Eye (tissue), 1 donor: ENCODE results near the gene THSD7B.

Experiments used
- DNase-seq: peaks from one replicate; pipeline ENCODE4 v3.0.0-alpha.2; 2015

THSD7B gene

DNA sequence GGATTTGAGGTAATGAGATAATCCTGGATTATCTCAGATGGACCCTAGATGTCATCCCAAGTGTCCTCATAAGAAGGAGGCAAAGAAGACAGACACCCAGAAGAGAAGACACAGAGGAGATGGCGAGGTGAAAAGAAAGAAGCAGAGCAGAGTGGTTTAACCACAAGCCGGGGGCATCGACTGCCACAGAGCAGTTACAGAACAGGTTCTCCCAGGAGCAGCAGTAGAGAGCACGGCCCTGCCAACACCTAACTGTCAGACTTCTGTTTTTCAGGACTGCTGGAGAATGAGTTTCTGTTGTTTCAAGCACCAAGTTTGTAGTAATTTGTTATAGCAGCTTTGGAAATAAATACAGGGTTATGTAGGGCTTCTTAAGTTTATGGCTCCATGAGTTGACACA, 437.0 kb downstream of the THSD7B start:
- DNase-seq: no peak

DNA sequence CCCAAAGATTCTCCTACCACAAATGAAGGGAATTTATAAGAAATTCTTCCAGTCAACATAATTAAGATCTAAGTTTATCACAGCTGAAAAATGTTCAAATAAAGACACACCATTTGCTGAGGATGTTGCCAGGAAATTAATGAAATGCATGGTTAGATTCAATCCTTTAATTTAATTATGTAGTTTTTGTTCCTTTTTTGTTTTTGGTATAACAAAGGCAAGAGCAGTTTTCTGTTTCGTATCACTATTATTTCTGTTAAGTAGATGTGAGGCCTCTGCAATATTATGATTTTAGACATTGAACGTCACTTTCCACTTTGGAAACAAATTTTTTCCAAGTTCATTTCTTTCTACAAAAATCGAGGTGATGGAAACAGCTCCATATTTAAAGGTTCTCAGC, 440.0 kb downstream of the THSD7B start:
- no peak for DNase-seq

DNA sequence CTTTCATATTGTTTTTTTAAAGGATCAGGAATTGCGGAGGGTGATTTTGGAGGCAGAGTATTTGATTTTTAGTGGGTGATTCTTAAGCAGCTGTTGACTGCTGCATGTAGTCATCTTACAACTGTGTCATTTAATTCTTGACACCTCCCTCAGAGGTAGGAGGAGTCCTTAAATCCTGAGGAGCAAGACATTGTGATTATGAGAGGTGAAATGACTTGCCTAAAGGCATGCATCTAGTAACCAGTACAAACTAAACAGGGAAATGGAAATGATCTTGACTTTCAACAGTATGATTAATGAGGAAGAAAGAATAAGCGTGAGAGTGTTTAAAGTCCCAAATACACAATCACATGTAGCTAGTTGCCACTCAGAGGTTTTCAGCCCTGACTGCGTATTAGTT, 440.7 kb downstream of the THSD7B start:
- DNase-seq: no peak

DNA sequence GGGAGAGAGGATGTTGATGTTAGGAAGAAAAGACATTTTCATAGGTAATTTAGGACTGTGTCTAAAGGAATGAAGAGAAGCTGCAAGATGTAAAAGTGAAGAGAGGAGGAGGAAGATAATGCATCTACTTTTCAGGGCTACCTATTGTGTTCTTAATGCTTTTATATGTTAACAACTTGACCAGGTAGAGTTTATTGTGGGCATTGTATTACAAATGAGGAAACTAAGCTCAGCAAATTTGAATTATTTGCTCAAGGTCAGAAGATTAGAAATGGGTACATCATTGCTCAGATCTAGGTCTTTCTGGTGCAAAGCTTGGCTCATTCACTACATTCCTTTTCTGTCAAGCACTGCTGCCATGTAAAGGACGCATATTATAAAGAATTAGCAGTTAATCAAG, 441.7 kb downstream of the THSD7B start:
- DNase-seq: no peak

DNA sequence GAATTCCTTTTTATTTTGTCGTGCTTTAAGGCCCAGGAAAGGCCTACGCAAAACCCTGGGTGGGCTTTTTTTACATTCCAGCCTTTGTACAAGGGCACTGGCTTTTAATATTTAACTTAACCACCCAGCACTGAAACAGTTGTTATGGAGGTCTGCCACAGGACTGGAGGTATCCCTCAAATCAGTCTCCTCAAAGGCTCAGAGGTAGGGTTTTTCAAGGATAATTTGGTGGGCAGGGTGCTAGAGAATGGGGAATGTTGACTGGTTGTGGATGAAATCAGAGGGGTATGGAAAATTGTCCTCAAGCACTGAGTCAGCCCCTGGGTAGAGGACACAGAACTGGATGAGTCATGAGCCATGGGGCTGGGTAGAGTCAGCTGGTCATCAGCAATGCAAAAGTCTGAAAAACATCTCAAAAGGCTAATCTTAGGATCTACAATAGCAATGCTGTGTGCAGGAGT, 443.1 kb downstream of the THSD7B start:
- DNase-seq: no peak

DNA sequence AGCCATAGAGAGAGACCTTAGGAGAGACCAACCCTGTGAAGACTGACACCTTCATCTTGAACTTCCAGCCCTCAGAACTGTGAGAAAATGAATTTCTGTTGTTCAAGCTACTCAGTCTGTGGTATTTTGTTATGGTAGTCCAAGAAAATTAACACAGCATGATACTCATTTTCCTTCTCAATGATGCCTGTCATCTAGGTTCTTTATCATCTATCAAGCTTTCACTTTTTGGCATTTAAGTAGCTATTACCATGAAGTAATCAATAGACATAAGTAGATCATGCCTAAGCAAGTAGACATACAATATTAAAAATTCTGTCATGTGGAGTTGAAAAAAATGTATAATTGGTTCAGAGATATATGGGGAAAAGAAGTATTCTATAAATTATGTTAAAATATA, 444.7 kb downstream of the THSD7B start:
- DNase-seq: no peak

DNA sequence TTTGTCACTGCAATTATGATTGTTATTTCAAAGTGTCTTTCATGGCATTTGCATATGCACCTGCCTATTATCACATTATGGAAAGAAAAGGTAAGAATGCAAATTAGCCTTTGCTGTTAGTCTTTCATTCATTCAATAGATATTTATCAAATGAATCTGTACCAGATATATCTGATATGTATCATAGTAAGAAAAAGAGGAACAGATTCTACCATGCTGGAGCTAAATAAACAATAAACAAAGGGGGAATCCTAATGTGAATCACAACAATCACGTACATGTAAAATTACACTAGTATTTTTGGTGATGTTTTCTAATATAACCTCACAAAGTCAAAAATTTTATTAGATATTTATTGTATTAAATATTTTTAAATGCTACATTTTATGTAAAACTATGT, 446.4 kb downstream of the THSD7B start:
- DNase-seq: no peak

DNA sequence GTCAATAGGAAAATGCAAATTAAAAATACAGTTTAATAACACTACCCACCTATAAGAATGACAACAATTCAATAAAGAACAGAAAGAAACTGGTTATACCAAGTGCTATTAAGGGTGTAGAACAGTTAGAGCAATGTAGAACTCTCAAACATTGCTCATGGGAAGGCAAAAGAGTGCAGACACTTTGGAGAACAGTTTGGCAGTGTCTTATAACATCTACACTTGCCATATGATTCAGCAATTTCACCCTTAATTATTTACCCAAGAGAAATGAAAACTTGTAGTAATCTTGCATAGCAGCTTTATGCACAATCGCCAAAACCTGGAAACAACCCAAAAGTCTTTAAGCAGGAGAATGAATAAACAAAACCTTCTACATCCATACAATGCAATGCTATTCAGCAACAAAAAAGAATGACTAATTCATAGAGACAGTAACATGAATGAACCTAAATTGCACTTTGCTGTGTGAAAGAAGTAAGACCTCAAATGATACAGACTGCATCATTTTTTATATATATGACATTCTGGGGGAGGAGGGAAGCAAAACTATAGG, 455.2 kb downstream of the THSD7B start:
- DNase-seq: peak; percentile 22

DNA sequence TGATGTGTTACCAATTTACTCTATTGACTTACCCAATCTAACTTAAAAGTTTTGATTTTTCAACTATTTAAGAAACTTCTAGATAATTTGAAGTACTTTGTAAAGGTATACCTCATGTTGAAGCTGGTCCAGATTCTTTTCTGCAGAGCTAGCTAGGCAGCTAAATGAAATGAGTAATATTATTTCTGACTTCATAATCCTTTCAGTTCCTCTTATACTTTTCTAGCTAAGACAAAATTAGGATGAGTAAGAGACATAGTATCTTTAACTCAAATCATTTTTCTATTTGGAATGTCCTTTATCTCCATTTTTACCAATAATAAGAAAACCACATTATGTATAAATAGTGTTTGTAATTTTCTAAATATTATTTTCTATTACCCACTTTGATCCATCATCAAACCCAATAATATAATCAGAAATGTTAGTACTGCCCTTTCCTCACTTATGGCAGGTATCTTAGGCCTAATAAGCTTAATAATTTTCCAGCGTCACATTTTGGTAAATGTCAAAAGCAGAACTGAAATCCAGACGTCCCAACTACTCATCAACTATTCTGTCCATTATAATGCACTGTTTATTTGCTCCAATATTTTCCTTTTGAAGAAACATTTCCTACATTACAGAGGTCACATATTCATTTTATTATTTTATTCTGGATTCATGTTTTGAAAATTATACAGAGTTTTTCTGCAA, 456.6 kb downstream of the THSD7B start:
- no peak for DNase-seq

DNA sequence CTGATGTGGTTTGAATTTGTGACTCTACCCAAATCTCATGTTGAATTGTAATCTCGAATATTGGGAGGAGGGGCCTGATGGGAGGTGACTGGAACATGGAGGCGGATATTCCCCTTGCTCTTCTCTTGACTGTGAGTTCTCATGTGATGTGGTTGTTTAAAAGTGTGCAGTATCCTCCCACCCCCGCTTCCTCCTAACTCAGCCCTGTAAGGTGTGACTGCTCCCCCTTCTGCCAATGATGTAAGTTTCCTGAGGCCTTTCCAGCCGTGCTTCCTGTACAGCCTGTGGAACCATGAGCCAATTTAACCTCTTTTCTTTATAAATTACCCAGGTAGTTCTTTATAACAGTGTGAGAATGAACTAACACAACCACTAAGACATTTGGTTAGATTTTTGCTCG, 458.4 kb downstream of the THSD7B start:
- DNase-seq: no peak

DNA sequence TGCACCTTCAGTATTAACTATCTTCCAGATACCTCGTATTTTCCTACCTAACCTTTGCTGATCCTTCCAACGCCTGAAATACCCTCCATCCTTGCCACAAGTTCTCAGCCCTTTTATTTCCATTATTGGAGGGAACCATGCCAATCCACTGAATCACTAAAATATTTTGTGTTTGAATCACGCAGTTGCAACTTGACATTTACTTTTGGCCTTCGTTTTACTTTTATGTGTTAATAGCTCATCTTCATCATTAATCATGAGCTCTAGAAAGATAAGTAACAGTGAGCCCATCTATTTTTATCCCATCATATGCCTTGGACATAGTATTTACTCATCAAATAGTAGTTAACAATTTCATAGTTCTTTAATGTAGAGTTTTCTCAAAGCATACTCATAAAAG, 463.2 kb downstream of the THSD7B start:
- no peak for DNase-seq

DNA sequence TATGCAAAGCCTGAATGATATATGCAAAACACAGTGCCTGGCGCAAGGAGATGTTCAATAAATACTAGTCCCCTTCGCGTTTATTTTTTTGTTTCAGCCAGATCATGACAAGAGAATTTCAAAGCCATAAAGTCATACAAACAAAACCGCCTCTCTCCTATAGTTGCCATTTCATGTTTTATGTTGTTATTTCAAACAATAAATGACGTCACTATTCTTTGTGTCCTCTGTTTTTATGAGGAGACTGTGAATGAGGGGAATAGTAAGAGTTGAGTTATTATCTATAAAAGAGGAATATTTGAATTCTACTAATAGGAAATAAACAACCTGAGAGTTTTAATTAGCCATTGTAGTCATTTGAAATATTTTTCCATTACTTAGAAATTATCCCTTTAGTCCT, 464.5 kb downstream of the THSD7B start:
- DNase-seq: no peak

DNA sequence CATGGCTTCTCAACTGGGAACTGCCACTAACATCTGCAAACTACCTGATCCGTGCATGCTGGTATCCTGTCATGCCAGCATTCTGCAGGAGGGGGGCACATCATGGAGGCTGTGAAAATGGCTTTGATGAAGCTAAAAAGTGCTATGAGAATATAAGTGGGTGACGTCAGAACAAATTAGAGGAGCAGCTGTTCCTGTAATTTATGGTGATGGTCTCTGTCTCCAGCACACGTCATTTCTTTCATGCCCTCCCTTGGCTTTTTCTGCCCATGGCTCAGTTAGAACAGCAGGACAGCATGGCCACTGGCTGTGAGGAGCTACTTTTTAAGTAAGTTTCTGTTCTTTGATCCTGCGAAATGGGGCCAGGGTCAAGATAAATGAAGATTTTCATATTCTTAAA, 466.3 kb downstream of the THSD7B start:
- DNase-seq: peak; percentile 9

DNA sequence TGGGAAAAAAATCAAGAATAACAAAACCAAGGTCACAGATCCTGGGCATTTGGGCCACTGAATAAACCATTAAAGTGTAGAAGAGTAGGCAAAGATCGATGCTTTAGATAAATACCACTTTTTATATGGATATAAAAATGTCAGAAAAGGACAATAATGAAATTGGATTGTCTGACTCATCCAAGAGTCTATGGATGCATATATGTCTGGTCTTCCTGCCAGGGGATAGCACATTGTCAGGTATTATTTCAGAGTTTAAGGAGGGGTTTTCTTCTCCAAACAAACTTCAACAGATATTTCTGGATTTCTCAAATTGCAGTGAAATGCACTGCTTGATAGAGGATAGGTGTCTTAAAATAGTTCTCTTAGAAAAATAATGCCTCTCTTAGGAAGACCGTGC, 466.7 kb downstream of the THSD7B start:
- DNase-seq: no peak

DNA sequence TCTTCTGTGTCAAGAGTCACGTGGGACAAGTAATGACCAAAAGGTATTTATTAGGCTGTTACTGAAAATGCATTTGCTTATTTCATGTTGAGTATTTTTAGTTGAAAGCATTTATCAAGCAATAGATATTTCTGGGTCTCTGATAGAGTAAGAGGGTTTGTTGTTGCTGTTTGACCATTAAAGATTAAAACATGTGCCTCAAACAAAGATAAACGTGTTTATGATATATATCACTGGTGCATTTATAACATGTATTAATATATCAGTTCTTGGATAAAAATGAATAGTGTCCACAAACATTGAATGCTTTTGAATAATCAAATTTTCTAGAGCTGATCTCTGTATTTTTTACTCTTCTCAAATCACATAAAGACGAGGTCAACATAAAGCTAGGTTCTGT, 467.7 kb downstream of the THSD7B start:
- no peak for DNase-seq

DNA sequence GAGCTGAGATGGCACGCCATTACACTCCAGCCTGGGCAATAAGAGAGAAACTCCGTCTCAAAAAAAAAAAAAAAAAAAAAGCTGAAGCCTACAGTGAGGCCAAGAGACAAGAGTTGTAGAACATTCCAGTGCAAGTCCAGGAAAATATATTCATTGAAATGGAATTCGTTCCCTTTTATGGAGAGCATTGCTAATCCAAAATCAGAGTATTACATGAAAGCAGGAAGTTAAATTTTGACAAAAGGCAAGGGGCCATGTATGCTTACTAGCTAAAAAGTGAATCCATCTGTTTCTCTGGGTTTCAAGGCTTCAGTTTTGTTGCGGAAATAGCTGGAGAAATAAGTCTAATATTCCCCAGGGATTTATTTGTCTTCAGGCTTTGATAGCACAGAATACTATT, 471.7 kb downstream of the THSD7B start:
- DNase-seq: no peak

DNA sequence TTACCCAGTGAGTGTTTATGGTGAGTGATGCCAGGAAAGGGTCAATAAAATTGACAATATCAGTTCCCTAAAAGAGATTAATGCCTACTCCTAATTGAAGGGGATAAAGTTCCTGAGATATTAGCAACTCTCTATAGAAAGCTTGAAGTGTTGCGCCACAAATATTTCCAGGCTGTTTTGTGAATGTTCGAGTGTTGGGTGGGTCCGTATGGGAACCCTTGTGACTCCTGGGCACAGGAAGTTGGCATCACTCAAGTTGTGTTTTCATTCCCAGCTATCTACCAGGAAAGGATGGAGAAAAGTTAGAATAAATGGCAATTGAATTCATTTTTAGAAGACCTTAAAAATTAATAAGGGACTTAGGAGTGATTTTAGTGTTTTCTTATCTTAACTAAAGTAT, 472.7 kb downstream of the THSD7B start:
- DNase-seq: no peak

DNA sequence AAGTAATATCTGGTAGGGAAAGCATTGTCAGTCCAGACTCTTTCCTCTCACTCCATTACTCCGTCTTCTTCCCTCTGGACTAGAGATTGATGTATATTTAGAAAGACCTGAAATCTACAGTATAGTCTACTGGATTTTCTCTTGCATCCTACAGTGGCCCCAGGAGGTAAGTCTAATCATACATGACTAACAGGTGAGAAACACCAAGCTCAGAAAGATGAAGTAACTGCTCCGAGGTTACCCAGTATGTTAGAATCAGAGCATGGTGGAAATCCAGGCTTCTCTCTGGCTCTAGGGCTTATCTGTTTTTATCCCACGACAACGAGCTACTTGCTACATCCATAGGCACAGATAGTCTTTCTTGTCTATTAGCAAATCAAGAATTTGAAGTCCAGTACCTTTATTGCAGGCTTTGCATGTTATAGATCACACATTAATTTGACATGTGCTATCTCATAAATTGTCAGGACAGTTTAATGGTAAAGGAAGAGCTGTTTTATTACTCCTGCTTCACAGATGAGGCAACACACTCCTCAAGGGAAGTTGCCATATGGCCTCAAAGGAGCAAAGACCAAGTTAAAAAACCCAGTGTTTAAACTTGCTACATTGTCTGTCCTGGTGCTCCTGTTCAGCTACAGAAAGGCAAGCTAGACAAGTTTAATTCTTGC, 484.3 kb downstream of the THSD7B start:
- DNase-seq: no peak

DNA sequence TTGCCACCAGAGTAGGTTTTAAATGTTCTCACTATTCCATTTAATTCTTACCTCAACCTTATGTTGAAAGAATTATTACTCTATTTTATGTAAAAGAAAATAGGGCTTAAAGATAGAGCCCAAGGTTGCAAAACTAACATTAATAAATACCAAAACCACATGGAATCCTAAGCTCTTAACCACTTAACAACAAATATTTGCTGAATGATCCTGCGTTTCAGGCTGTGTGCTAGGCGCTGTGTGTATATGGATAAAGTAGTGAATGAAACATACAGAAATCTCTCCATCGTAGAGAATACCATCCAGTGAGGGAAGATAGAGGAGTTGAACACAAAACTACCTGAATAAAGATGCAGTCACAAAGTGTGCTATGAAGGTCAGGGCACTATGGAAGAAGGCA, 485.1 kb downstream of the THSD7B start:
- no peak for DNase-seq

DNA sequence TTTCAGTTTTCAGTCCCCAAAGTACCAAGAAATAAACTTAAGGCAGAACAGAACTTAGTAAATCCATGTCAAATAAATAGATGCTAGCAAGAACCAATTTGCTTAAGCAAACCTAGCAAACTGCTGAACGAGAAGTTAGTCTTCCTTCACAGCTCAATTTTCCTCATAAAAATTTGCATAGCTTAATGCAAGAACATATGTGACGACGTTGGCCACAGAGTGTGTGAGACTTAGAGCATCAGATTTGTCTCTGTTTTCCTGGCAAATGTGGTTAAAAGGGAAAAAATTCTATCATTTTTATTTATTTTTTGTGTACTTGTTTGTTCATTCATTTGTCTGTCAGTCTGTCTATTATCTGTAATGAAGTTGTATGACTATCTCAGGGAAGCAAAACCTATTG, 485.7 kb downstream of the THSD7B start:
- DNase-seq: no peak

DNA sequence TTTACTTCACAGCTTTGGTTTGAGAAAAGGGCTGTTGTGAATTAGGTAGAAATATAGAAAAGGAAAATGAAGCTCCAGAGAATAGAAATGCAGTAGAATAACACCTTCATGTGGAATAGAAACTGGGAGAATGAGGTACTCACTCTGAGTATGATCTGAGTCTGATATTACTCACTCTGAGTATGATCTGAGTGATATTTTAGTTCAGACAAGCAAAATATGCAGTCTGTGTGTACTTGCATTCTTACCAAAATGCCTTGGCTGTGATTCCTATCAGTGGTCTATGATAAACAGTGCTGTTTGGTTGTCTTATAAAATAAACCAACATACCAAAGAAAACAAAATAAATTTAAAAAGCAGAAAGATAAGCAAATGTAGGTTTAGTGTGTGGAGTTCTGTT, 487.6 kb downstream of the THSD7B start:
- no peak for DNase-seq

DNA sequence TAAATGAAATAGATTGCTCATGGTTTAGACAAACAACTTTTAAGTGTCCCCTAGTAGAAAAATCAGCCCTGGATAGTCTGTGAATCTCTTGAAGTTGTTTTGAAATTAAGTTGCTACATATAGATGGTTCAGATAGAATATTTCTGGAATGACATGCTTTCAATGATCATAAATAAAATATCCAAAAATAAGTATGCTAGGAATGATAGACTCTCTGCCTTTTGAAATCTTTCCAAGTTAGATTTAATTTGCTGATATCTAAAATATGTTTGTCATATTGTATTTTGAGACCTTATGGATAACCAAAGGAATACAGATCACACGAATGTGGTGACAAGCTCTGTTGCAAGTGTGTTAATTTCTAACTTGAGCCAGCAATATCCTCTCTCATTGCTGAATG, 488.7 kb downstream of the THSD7B start:
- no peak for DNase-seq

DNA sequence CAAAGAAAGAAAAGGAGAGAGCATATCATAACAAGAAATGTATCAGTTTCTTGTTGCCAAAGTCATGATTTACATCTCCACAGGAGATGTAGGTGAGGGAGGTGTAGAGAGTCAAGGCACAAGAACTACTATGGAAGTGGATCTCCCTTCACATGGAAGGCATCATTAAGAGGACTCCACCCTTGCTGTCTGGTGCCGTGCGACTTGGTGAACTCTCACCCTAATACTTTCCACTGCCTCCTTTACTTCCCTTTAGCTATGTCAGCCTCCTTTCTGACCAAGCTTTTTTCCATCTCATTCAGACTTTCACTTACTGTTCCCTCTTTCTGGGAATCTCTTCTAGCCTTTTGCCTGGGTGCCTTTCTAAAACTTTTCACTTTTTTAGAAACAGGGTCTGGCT, 490.0 kb downstream of the THSD7B start:
- no peak for DNase-seq

DNA sequence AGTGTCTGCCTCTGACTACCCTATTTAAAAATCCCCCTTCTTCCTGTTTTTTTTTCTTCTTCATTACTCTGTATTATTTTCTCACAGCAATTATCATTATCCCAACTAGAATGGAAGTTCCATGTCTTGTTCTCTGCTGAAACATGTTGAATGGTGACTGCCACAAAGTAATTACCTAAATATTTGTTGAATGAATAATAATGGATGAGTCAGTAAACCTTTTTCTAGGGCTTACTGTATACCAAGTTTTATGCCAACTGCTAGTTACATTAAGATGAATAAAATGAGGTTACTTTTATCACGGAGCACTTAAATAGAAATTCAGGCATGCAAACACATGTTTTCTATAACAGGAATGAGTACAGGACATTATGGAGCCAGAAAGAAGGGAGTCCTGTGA, 490.6 kb downstream of the THSD7B start:
- no peak for DNase-seq
